ENCODE results near the gene PON3. TPM values are rescaled to one million over a fixed set of nuclear protein-coding genes. Genes with fewer than 3 reads are reported as not detected.
A peak's percentile ranks its signal among the peaks of the same experiment; 100 is the strongest.

The PON3 gene
- total RNA-seq = 1 to 10 TPM in 1 of 4 donors, under 1 TPM in 2, not detected in 1; 0.50 to 1.2 (median 0.63) TPM

DNA sequence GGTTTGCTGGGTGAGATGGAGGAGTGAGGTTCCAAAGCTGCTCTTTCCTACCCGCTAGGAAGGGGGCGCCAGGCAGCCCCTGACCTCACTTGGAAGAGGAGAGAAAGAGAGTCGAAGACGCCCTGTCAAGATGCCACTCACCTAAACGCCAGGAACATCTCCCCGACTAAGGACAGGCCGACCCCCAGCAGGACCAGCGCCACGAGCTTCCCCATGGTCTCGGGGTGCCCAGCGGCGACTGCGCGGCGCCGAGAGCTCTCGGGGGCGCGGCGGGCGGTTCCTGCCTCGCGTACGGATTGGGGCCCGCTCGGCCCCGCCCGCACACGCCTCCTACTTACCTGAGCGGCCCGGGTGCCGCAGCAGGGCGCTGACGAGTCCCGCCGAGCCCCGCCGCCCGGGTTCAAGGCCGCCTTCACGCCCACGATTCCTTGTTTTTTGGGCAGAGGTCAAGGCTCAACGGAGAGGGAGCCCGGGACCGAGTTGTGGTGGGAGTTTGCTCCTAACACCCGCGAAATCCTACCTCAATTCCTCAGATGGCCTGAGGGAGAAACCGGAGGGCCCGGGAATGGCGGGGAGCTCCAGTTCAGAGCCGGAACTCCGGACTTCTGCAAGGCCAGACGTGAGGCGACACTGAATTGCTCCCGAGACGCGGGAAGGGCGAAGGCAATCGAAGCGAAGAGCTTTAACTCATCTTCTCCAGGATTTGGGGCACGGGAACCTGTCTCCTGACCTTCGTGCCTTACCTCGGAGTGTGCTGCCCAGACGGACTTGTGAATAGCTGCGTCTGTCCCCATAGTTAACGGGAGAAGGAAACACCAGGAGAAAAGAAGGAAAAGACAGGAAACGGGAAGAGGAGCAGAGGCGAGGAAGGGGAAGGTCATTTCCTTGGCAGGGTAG, at the start of gene PON3:
Gene PON3 (minus strand): TSS at position 240 of the 897 bp plus-strand sequence. CDS start 25 bp downstream, at position 215.
- Histone ChIP-seq H3K4me1 (peaks cover 0 to 15% (median 12%) of the 10 kb centered on the region in 4 donors), H3K27me3 (peaks cover 0 to 20% (median 8%) of the 10 kb centered on the region in 4 donors), H3K4me3 (peak within 1 kb of the TSS; percentile 54 to 63 (median 56)), H3K9me3 (no peaks in the 10 kb centered on the region), H3K27ac (replicated peaks in 1 of 4) (peak within 1 kb of the TSS in 1 of 4 donors; percentile 14), H3K36me3 (no peaks in the 10 kb centered on the region)
- no peak for TF ChIP-seq POLR2A (IDR thresholded peaks at IDR 0.05; ENCODE audit: low read depth)
- TF ChIP-seq, protein P1, sequence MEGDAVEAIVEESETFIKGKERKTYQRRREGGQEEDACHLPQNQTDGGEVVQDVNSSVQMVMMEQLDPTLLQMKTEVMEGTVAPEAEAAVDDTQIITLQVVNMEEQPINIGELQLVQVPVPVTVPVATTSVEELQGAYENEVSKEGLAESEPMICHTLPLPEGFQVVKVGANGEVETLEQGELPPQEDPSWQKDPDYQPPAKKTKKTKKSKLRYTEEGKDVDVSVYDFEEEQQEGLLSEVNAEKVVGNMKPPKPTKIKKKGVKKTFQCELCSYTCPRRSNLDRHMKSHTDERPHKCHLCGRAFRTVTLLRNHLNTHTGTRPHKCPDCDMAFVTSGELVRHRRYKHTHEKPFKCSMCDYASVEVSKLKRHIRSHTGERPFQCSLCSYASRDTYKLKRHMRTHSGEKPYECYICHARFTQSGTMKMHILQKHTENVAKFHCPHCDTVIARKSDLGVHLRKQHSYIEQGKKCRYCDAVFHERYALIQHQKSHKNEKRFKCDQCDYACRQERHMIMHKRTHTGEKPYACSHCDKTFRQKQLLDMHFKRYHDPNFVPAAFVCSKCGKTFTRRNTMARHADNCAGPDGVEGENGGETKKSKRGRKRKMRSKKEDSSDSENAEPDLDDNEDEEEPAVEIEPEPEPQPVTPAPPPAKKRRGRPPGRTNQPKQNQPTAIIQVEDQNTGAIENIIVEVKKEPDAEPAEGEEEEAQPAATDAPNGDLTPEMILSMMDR (IDR thresholded peaks at IDR 0.05) = peak in 1 of 3 experiments; percentile 15
- no peak for TF ChIP-seq POLR2AphosphoS5 (IDR thresholded peaks at IDR 0.05)
- TF ChIP-seq EP300 (IDR thresholded peaks at IDR 0.05) = no peak
- WGBS = 13% methylated on average over 44 of the region's 68 CpGs
- DNase-seq (ENCODE audit: extremely low spot score) = no peak
- intact Hi-C loops (cut with DNase I) = no loop called here

DNA sequence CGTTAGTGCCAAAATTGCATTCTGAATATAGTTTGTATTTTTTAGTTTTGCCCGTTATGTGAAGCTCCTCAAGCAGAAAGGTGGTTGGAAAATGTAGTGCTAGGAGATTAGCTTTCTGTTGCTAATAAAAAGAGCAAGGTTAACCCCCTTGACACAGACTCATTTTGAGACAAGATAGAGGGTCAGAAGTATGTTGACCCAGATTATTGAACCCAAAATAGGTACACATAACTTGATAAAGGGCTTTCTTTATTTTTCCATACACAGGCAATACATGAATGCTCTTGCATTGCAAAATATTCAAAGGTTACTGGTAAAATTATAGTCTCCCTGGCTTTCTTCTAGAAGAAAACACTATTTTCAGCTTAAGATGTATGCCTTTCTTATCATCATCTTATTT, 48.6 kb upstream of the PON3 start:
- Histone ChIP-seq H3K4me3 (no peak overlapping the region), H3K36me3 (no peaks in the 10 kb centered on the region), H3K27ac (replicated peaks in 1 of 4) (no peak overlapping the region), H3K27me3 (no peaks in the 10 kb centered on the region), H3K9me3 (no peaks in the 10 kb centered on the region), H3K4me1 (no peaks in the 10 kb centered on the region)
- TF ChIP-seq EP300 (IDR thresholded peaks at IDR 0.05) (no peak), POLR2A (IDR thresholded peaks at IDR 0.05; ENCODE audit: low read depth) (no peak), POLR2AphosphoS5 (IDR thresholded peaks at IDR 0.05) (no peak)
- TF ChIP-seq, protein P1 (IDR thresholded peaks at IDR 0.05) = no peak
- WGBS = 65% methylated on average over 2 of the region's 2 CpGs
- intact Hi-C loops (cut with DNase I) = no loop called here
- no peak for DNase-seq (ENCODE audit: extremely low spot score)

DNA sequence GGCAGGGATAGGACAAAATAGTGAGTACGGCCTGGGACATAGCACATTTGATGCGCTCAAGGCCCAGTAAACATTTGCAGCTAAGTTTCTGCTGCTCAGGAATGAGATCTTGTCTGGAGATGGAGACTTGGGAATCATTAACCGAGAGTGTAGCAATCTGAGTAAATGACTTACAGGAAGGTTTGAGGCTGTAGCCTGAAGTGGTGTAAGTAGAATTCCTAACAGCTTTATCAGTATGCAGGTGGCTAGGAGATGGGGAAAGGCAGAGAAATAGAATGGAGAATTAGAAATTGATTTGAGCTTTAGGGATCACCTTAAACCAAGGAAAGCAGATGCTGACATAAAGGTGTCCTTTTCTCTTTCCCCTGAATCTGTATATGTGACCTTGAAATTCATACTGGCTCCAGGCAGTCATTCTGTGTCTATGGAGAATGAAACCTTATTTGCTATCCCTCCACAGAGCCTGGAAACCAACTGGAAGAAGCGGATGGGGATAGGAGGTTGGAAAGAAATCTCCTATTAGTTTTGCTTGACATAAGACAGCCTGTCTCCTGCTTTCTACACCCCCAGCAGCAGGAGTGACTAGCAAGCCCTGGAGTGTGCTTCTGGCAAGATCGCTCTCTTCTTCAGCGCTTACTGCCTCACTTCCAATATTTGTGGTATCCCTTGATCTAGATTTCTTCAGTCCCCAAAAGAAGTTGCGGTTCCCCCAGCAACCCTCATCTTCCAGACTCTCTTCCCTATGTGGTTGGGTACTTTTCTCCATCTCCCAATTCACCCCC, 45.1 kb upstream of the PON3 start:
- Histone ChIP-seq H3K36me3 (no peaks in the 10 kb centered on the region), H3K27ac (replicated peaks in 1 of 4) (no peak overlapping the region), H3K4me3 (no peak overlapping the region), H3K9me3 (no peaks in the 10 kb centered on the region), H3K4me1 (no peaks in the 10 kb centered on the region), H3K27me3 (no peaks in the 10 kb centered on the region)
- no peak for TF ChIP-seq EP300 (IDR thresholded peaks at IDR 0.05)
- TF ChIP-seq POLR2AphosphoS5 (IDR thresholded peaks at IDR 0.05) = no peak
- peak; percentile 80 for DNase-seq (ENCODE audit: extremely low spot score)
- 80% methylated on average over 7 of the region's 7 CpGs for WGBS
- intact Hi-C loops (cut with DNase I) = no loop called here

DNA sequence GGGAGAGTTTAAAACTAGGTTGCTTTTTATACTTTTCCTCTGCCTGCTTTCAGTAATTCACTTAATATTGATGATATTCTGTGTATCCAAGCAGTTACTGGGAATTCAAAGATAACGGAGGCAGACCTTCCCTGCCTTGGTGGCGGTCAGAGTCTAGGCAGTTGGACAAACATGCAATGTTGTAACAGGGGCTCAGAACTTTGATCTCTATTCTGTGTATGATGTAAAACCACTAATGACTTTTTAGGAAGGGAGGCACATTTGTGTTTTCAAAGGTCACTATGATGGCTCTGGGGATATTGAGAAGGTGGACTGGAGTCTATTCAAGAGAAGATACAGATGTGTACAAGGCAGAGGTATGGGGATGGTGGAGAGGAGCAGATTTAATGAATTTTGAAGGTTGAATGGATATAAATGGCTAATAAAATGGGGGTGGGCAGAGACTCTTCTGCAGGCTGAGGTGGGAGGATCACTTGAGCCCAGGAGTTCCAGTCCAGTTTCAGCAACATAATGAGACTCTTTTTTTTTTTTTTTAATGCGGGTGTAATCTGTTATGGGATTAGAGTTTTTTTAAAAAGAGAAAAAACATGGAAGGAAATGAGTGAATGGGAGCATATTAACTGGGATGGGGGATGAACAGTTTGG, 44.3 kb upstream of the PON3 start:
- WGBS = 95% methylated on average over 3 of the region's 3 CpGs
- intact Hi-C loops (cut with DNase I) = no loop called here
- TF ChIP-seq, protein P1 (IDR thresholded peaks at IDR 0.05) = no peak

More for the DNA sequence above, 44.3 kb upstream of the PON3 start:
- Histone ChIP-seq H3K27me3 (no peaks in the 10 kb centered on the region), H3K4me3 (no peak overlapping the region), H3K27ac (replicated peaks in 1 of 4) (no peak overlapping the region), H3K36me3 (no peaks in the 10 kb centered on the region), H3K4me1 (peaks cover 0 to 4% (median under 1%) of the 10 kb centered on the region in 4 donors), H3K9me3 (no peaks in the 10 kb centered on the region)
- no peak for DNase-seq (ENCODE audit: extremely low spot score)
